ENCODE measurements around the gene LRRK1.

The LRRK1 gene

DNA sequence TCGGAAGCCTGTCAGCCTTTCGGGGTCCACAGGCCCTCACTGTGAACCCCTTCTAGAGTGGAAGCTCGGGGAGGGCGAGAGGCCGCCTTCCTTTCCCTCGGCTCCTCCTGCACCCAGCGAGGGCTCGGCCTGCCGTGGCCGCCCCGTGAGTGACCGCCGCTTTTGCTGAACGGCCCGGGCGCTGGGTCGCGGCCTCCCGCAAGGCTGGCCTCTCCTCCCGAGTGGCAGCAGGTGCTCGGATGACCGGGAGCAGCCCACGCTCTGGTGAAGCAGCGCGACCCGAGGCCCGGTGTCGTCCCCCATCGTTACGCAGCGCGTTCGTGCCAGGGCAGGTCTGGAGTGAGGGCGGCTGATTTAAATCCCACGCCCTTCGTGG lies 53.8 kb downstream of the LRRK1 start:
- no peak for DNase-seq (ENCODE audit: low read depth in 2 of 2)

DNA sequence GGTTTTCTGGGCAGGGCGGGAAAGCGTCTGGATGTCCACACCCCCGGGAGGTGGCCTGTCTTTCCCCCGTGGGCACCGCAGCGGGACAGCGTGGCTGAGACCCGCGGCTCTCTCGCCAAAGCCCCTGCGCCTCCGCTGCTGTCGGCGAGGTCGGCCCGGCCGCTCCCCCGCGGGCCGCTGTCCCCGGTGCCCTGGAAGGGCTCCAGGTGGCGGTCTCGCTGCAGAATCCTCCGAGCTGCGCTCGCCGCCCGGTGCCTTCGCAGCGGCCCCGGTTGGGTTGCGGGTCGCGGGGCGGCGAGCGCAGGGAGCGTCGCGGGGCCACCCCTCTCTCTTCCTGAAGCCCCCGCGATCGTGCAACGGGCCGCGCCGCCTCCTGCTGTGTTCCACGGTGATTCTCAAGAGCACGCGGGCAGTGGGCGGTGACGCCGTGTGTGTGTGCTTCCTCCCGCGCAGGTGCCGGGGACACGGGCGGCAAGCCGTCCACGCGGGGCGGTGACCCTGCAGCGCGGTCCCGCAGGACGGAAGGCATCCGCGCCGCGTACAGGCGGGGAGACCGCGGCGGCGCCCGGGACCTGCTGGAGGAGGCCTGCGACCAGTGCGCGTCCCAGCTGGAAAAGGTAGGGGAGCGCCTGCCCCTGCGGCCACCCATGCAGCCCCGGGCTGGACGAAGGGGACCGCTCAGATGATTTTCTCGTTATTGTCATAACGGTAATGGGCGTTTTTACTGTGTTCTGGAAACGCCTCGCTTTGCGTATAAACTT lies 54.4 kb downstream of the LRRK1 start:
- DNase-seq (ENCODE audit: low read depth in 2 of 2), result no peak

DNA sequence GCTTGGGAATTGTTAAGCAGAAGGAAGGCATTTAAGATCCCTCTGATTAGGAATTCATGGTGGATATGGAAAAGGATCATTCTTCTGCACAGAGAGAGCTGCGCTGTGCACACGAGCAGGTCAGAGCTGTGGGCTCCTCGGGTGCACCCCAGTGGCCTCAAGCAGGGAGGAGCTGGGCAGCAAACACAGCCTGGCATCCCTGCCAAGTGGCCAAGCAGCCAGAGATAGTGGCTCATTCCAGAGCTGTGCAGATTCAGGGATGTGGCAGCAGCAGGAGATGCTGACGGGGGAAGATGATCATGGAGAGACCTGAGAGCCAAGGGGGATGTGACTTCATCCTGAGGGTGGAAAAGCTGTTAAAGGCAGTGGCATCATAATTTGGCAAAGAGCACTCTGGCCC lies 55.9 kb downstream of the LRRK1 start:
- DNase-seq (ENCODE audit: low read depth in 2 of 2), result no peak

DNA sequence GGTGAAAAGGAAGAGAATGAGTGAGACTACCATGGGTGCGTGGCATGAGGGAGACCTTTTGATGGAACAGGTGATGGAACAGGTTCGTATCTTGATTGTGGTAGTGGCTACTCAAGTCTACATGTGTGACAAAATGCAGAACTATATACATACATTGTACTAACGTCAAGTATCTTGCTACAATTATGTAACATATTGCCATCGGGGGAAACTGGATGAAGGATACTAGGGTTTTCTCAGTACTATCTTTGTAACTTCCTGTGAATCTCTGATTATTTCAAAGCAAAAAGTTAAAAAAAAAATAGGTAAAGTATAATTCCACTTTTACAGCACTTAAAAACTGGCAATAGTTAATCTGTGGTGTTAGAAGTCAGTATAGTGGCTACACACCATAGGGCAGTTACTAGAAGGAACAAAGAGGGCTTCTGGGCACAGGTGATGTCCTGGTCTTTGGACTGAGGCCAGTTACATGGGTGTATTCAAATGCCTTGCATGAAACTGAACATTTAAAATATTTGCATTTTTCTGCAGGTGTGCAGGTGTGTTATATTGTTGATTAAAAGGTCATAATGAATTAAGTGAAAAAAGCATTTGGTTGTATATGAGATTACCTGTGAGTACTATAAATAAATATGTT lies 61.4 kb downstream of the LRRK1 start:
- no peak for DNase-seq (ENCODE audit: low read depth in 2 of 2)

DNA sequence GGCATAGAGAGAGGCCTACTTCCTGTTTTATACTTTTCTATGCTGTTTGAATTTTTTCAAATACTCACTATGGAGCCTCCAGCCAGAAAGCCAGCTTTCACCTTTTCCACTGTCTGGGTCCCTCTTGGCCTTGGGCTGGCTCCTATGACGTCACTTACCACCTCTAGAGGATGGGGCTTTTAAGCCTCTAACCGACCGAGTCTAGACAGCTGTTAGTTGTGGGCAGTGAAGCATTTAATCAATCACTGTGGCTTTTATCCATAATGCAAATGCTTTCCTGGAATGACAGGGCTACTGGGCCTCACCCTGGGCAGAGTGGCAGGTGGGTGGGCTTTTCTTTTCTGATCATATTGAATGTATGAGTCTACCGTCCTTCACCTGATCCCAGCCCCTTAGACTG lies 61.9 kb downstream of the LRRK1 start:
- DNase-seq (ENCODE audit: low read depth in 2 of 2), result no peak

DNA sequence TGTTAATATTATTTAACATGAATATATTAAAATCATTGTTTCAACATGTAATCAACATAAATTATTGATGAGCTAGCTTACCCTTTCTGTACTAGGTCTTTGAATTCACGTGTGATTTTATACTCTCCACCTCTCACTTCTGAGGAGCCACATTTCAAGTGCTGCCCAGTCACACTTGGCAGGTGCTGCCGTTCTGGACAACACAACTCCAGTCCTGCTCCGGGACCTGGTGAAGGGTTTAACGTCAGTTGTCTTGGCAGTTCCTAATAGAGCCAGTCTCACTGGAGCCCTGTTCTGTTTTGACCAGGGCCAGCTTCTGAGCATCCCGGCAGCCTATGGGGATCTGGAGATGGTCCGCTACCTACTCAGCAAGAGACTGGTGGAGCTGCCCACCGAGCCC lies 64.1 kb downstream of the LRRK1 start:
- no peak for DNase-seq (ENCODE audit: low read depth in 2 of 2)

DNA sequence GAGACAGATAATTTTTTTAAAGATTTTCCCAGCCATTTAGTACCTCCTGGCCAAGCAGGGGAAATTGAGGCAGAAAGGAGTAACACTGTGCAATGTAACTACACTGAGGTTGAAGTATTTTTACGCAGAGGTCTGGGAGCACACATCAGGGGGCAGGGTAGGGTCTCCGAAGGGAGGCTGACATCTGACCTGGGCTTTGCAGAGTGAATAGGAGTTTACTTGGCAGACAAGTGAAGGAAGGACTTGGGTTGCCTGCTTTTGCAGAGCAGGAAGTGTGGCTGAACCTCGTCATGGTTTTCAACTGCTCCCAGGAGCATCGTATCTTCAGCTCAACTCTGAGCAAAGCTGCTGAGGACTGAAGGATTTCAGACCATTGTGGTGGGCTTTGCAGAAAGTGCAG lies 66.2 kb downstream of the LRRK1 start:
- no peak for DNase-seq (ENCODE audit: low read depth in 2 of 2)

DNA sequence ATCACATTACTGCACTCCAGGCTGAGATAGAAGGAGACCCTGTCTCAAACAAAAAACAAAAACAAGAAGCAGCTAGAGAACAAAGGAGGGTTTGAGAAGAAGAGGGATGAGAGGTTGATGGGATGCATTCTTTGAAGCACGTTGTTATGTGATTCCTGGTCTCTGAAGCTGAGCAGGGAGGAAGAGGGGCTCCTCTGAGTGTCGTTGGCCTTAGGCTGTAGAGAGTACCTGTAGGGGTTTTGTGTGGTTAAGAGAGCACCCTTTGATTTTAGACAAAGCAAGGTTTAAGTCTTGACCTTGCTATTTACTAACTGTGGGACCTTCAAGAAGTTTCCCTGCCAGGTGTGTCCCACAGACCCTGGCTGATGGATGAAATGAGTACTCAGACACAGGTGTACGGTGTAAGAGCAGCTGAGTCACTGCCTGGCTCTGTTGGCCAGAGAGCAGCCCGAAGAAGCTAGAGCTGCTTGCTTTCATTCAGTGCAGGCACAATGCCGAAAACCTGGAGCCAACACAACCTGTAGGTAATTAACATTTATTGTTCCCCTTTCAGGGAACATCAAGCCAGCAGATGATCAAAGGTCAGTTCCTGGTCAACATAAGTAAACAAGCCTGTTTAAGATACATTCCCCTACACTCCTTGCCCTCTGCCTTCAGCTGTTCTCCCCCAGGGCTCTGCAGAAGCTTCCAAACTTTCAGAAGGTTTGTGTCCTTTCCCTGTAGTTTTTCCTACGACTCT lies 67.2 kb downstream of the LRRK1 start:
- DNase-seq (ENCODE audit: low read depth in 2 of 2), result no peak

DNA sequence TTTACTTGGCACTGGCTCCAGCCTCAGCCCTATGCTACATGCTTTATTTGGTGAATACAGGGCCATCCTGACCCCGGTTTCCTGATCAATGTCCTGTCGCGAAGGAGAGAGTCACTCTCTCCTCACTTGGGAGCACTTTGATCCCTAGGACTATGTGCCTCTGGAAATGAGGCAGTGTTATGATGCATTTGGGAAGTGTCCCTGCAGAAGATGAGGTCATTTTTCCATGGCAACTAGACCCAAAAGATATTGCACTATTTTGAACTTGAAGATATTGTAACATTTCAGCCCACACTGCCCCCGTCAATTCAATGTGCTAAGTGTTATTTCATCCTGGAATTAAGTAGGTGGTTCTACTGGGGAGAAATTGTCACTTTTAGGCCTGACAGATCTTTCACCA lies 68.0 kb downstream of the LRRK1 start:
- DNase-seq (ENCODE audit: low read depth in 2 of 2), result no peak

DNA sequence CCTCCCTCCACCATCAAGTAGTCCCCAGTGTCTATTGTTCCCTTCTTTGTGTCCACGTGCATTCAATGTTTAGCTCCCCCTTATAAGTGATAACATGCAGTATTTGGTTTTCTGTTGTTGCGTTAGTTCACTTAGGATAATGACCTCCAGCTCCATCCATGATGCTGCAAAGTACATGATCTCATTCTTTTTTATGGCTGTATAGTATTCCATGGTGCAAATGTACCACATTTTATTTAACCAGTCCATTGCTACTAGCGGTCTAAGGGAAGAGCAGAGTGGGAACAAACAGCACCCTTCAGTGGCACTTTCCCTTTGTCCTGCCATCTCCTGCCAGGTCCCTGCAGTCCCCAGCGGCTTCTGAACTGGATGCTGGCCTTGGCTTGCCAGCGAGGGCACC lies 69.1 kb downstream of the LRRK1 start:
- no peak for DNase-seq (ENCODE audit: low read depth in 2 of 2)

DNA sequence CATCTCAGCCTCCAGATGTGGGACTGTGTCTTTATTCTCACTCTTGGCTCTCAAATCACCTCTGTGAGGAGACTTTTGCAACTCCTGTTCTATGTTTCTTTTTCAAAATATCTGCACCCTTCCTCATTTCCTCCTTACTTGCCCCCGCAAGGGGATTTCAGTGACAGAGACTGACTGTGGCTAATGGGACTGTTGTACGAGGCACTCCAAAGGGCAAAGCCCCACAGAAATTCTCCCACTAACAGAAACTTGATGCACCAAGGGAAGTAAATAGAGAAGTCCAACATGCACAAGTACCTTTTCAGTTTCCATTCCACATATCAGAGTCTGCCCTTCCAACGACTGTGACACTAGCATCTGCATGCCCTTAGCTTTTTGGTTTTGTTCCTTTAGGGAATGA lies 69.7 kb downstream of the LRRK1 start:
- no peak for DNase-seq (ENCODE audit: low read depth in 2 of 2)

DNA sequence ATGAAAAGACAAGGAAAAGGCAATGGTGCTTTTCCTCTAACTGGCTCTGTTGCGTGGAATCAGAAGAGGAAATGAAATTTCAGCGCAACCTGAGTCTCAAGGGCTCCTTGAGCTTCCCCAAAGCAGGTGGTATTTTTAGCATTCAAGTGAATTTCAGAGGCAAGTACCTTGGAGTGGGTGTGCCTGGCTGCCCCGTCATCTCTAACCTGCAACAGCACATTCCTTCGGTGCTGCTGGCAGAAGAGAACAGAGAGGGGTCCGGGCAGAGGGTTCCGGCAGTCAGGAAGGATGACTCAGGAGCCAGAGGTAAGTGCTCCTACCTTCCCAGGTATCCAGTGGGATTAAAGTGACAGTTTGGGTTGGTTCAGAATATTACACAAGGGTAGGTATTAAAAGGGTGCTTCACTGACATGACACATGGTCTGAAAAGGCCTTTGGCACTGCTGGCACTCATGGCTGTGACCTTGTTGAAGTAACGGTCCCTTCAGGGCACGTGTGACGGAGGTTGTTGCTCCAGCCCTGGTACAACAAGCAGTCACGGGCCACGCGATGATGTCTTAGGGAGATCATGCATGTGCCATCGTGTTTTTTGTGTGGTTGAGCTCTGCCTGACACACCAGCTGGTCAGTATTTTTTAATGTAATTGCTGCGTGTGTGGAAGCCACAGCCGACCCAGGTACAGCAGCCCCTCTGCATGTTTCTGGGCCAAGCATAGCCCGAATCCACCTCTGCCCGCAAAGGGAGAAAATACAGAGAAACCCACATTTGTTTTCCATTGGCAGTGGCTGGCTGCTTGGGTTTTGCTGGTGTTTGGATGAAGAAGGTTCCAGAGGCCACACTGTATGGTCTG lies 75.7 kb downstream of the LRRK1 start:
- no peak for DNase-seq (ENCODE audit: low read depth in 2 of 2)

DNA sequence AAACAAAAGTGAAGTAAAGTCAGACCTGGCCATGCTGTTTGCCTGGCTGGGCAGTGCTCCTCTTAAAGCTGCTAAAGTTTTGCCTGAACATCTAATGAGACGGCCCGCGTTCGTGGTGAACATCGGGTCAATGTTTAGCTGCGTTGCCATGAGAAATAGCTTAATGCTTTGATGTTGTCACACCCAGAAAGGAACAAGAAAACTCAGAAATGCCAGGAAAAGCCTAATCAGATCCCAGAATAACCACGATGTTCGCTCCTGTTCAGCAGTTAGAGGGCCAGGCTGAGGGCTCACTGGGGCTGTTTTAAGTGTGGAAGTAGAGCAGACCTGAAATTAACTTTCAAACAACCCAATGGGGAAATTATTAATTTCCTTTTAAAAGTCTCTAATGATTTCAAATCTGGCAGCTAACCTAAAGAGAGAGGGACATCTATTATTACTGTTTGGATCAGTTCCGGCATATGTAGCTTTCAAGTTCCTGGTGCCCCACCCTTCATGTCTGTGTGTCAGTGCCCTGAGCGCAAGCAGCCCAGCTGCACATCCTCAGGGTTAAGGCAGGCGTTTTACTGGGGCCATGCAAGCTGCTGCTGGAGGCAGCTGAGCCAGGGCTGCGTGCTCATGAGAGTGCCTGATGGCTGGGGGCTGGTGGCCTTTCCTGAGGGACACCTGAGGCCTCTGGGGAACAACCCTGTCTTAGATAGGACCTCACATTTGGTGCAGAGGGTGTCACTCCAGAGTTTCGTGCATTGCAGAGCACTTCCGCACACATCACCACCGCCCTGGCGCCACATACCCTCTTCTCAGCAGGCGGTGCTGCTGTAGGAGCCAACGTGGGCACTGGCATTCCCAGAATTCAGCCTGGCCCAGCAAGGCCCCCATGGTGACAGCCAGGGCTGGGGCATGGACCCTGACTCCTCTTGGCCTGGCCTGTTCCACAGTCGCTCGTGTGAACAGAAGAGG lies 76.6 kb downstream of the LRRK1 start:
- no peak for DNase-seq (ENCODE audit: low read depth in 2 of 2)

DNA sequence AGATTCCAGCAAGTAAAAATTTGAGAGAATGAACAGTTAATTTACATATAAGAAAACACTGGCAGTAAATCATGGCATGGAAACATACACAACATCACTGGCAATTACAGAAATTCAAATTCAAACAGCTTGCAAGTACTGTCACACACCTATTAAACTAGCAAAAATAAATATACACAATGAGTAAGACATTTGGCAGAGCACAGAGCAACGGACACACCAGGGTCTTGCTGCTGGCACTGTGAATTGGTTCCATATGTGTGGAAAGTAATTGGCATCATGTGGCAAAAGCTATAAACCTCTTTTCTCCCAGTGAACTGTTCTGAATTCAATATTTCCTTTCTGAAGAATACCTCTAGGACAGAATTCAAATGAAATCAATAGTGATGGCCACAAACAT lies 78.3 kb downstream of the LRRK1 start:
- no peak for DNase-seq (ENCODE audit: low read depth in 2 of 2)

DNA sequence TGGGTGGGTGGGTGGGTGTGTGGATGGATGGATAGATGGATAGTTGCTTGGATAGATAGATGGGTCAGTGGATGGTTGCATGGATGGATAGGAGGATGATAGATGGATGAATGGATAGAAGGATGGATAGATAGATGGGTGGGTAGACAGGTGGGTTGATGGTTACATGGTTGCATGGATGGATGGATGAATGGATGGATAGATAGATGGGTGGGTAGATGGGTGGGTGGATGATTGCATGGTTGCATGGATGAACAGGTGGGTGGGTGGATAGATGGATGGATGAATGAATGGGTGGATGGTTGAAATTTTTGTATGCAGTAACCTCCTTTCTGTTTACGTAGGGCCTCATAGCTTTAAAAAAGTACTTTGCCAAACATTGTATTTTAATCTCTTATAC lies 79.5 kb downstream of the LRRK1 start:
- no peak for DNase-seq (ENCODE audit: low read depth in 2 of 2)

DNA sequence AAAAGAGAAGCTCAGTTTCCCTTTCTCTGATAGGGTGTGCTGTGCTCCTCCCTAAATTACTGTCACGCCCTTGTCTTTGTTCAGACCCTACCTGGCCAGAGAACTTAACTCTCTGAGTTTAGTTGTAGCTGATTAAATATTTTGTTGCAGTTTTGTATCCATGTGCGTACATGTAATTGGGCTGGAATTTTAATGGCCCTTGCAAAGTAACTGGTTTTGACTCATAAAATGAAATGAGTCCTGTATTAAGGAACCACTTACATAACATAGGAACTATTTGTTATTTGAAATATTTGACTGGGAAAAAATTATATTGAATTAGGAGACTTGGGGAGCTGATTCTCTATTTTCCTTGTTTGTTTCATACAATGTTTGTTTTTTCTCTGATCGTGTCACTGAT lies 80.2 kb downstream of the LRRK1 start:
- DNase-seq (ENCODE audit: low read depth in 2 of 2), result no peak

DNA sequence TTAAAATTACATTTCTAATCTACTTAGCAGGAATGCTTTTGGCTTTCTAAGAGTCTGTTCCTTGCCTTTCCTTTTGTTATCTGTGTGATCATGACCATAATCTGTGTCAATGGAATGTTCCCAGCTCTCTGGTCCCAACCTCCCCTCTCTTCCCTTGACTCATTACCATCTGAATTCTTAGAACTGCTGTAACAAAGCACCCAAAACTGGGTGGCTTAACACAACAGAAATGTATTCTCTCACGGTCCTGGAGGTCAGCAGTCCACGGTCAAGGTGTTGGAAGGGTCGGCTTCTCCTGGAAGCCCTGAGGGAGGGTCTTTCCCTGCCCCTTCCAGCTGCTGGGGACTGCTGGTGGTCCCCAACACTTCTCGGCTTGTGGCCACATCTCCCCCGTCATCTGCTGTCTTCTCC lies 81.1 kb downstream of the LRRK1 start:
- DNase-seq (ENCODE audit: low read depth in 2 of 2), result no peak

DNA sequence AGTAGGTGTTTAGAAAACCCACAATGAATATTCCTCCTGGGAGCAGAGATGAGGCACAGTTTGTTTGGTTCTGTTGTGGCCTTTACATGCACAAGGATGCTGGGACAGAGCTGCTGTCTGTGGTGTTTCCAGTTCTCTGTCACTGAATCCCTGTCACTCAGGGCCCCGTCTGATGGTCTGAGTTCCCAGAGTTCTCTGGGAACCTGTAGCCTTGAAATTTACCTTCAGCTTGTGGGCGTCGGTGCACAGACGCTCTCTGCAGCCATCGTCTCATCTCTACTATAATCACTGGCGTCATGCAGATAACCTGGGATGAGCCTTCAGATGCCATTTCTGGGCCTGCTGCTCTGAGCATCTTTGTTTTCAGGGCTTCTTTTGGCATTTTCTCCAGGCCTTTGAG lies 81.9 kb downstream of the LRRK1 start:
- no peak for DNase-seq (ENCODE audit: low read depth in 2 of 2)

DNA sequence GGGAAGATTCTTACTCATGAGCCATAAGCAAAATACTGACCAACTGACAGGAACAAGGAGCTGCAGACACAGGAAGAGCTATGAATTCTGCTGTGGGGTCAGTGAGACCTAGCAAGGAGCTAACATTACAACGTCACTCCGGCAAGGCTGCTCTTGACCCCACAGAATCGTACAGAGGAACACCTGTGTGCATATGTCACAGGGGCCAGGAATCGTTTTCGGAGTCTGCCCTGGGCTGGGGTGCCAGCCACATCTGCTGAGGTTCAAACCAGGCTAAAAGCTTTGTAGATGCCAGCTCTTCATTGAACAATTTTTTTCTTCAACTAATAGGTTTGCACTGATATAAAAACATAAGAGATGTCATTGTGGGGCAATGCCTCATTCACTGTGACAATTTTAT lies 82.6 kb downstream of the LRRK1 start:
- DNase-seq (ENCODE audit: low read depth in 2 of 2), result no peak

DNA sequence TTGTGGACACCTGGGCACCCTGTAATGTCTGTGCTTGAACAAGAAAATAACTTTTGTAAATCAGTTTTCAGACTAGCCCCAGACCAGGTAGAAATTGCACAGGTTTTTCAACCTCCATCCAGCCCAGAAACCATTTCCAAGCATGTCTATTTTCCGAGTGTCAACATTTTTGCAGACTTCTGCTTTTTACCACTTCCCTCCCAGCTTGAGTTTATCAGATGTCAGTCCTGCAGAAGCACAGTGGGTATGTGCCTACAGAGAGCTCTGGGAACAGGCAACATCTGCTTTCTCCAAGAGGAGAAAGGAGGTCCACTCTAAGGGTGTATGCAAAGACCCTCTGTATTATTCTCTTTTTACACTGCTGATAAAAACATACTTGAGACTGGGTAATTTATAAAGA lies 83.9 kb downstream of the LRRK1 start:
- DNase-seq (ENCODE audit: low read depth in 2 of 2), result no peak

DNA sequence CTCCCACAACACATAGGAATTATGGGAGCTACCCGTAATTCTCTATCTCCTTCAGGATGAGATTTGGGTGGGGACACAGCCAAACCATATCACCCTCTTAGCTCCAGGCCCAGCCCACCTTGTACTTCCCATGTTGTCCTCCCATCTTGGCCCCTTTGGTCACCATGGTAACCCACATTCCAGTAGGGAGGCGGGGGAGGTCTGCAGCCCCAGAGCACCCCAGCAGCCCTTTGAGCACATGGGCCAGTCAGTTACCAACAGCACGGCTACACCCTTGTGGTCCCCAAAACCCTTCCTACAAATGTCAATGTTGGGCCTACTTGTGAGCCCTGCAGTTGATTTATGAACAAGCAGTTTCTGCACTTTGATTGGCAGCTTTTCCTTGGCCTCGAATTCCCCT lies 84.5 kb downstream of the LRRK1 start:
- no peak for DNase-seq (ENCODE audit: low read depth in 2 of 2)

All from stimulated activated CD8-positive, alpha-beta memory T cell treated with anti-CD3 and anti-CD28 coated beads, Interleukin-15, amount 100 ng/mL, for 4 hours (primary cell).